HG03066 (cell line): ENCODE data around the gene ALG1.

Experiments used
- ATAC-seq: cut with Tn5 transposase; IDR thresholded peaks from one replicate; pipeline ENCODE4 v1.9.1; 2021; ENCODE audit warnings: low read depth; ENCODE audit not compliant: unreplicated experiment

ALG1 gene

GRCh38 chr16:5071681-5072333 lies at the start of gene ALG1:
ALG1 (plus strand) TSS chr16:5071843; CDS start chr16:5071850, 7 bp downstream.
- ATAC-seq: peak; percentile 75

GRCh38 chr16:5022521-5022920 lies 49.1 kb upstream of the ALG1 start:
- no peak for ATAC-seq

GRCh38 chr16:5024632-5025031 lies 47.0 kb upstream of the ALG1 start:
- ATAC-seq: no peak

- no peak for ATAC-seq
Measured at GRCh38 chr16:5025171-5025632, 46.4 kb upstream of the ALG1 start.

- no peak for ATAC-seq
Measured at GRCh38 chr16:5026664-5027063, 45.0 kb upstream of the ALG1 start.

GRCh38 chr16:5027086-5027485 lies 44.6 kb upstream of the ALG1 start:
- no peak for ATAC-seq

- no peak for ATAC-seq
Measured at GRCh38 chr16:5027575-5028235, 43.9 kb upstream of the ALG1 start.

GRCh38 chr16:5028950-5029475 lies 42.6 kb upstream of the ALG1 start:
- no peak for ATAC-seq

GRCh38 chr16:5030251-5030870 lies 41.3 kb upstream of the ALG1 start:
- ATAC-seq: no peak

- no peak for ATAC-seq
Measured at GRCh38 chr16:5031601-5032000, 40.0 kb upstream of the ALG1 start.

GRCh38 chr16:5032748-5033167 lies 38.9 kb upstream of the ALG1 start:
- ATAC-seq: no peak

- ATAC-seq: no peak
Measured at GRCh38 chr16:5033256-5034166, 38.1 kb upstream of the ALG1 start, which contains the start of gene NAGPA. NAGPA (minus strand) TSS chr16:5033935; CDS start chr16:5033914, 21 bp downstream.

GRCh38 chr16:5034167-5034523 lies 37.5 kb upstream of the ALG1 start:
- ATAC-seq: no peak

GRCh38 chr16:5035909-5036227 lies 35.8 kb upstream of the ALG1 start:
- ATAC-seq: no peak

GRCh38 chr16:5036228-5037156 lies 35.2 kb upstream of the ALG1 start:
- no peak for ATAC-seq

- no peak for ATAC-seq
Measured at GRCh38 chr16:5040451-5040850, 31.2 kb upstream of the ALG1 start.

- peak; percentile 57 for ATAC-seq
Measured at GRCh38 chr16:5041600-5042133, 30.0 kb upstream of the ALG1 start.

- ATAC-seq: no peak
Measured at GRCh38 chr16:5042574-5043171, 29.0 kb upstream of the ALG1 start.

GRCh38 chr16:5044011-5044540 lies 27.6 kb upstream of the ALG1 start:
- no peak for ATAC-seq
